Cardiac muscle cell (in vitro differentiated cells and primary cell): ENCODE measurements around the gene FXYD1. TPM values are rescaled to one million over a fixed set of nuclear protein-coding genes. Genes with fewer than 3 reads are reported as not detected.

Experiments used
- DNase-seq, 2 donors: peaks; one replicate each; pipeline versions ENCODE4 v3.0.0 to v3.0.0-alpha.2; 2010 to 2017; ENCODE audit warnings: low read depth in 1 of 2, low spot score in 1 of 2
- H3K27ac ChIP-seq: fragments of 200-600 bp; sonication (generic); 2 replicates; pipeline ENCODE4 v1.5.1; 2016
- H3K27me3 ChIP-seq: fragments of 200-600 bp; sonication (generic); 2 replicates; pipeline ENCODE4 v1.6.0; 2016; ENCODE audit warnings: control low read depth
- H3K36me3 ChIP-seq: fragments of 200-600 bp; sonication (generic); 2 replicates; pipeline ENCODE4 v1.5.1; 2016; ENCODE audit warnings: control low read depth
- H3K4me1 ChIP-seq: fragments of 200-600 bp; sonication (generic); 2 replicates; pipeline ENCODE4 v1.8.1; 2017; ENCODE audit warnings: low read depth, mild to moderate bottlenecking, mixed run types
- H3K4me3 ChIP-seq: fragments of 200-600 bp; sonication (generic); 2 replicates; pipeline ENCODE4 v1.5.1; 2016; ENCODE audit warnings: mild to moderate bottlenecking
- H3K9me3 ChIP-seq: fragments of 200-600 bp; sonication (generic); 2 replicates; pipeline ENCODE4 v1.5.1; 2017; ENCODE audit warnings: low read depth, mild to moderate bottlenecking, control low read depth
- CTCF ChIP-seq: IDR thresholded peaks from 2 replicates; pipeline ENCODE4 v1.5.1; 2012; ENCODE audit warnings: low read depth, mild to moderate bottlenecking, low read length
- polyA plus RNA-seq: library from polyadenylated mRNA; unstranded; fragments of >200 nt; fragmentation: Nextera tagmentation; extraction: Ambion mirVana; gene quantifications from 2 replicates; pipeline ENCODE4 v1.2.1, GENCODE V29; 2016
- total RNA-seq: library from RNA; depleted of rRNA; stranded (reverse); fragments of >200 nt; gene quantifications from 2 replicates; pipeline ENCODE4 v1.2.3, GENCODE V29; 2016

FXYD1 gene
- total and polyA plus RNA-seq, 2 experiments from 2014 or later: 154 to 314 TPM

- no peak for DNase-seq
- H3K4me1 ChIP-seq: no peaks in the 10 kb centered on the region
- no peak overlapping the region for H3K27ac ChIP-seq
- no peak overlapping the region for H3K4me3 ChIP-seq
- H3K36me3 ChIP-seq: no peaks in the 10 kb centered on the region
- H3K9me3 ChIP-seq: no peaks in the 10 kb centered on the region
- no peaks in the 10 kb centered on the region for H3K27me3 ChIP-seq
- no peak for TF ChIP-seq CTCF
Observed at GRCh38 chr19:35116072-35116801, 22.4 kb upstream of the FXYD1 start.

- Histone ChIP-seq H3K4me1 (no peaks in the 10 kb centered on the region), H3K4me3 (no peak overlapping the region)
- no peak for DNase-seq
Observed at GRCh38 chr19:35117116-35117515, 21.5 kb upstream of the FXYD1 start.

GRCh38 chr19:35117799-35118198, 20.8 kb upstream of the FXYD1 start:
- no peak for TF ChIP-seq CTCF
- H3K4me3 ChIP-seq: no peak overlapping the region

More at GRCh38 chr19:35117116-35117515, 21.5 kb upstream of the FXYD1 start:
- no peak for TF ChIP-seq CTCF
- no peaks in the 10 kb centered on the region for H3K27me3 ChIP-seq
- H3K36me3 ChIP-seq: no peaks in the 10 kb centered on the region
- no peaks in the 10 kb centered on the region for H3K9me3 ChIP-seq
- H3K27ac ChIP-seq: no peak overlapping the region

GRCh38 chr19:35118268-35119020, 20.2 kb upstream of the FXYD1 start:
- DNase-seq: no peak
- Histone ChIP-seq H3K4me3 (no peak overlapping the region), H3K27ac (no peak overlapping the region), H3K27me3 (no peaks in the 10 kb centered on the region), H3K4me1 (no peaks in the 10 kb centered on the region), H3K9me3 (no peaks in the 10 kb centered on the region), H3K36me3 (no peaks in the 10 kb centered on the region)
- TF ChIP-seq CTCF: no peak

More at GRCh38 chr19:35117799-35118198, 20.8 kb upstream of the FXYD1 start:
- H3K9me3 ChIP-seq: no peaks in the 10 kb centered on the region
- DNase-seq: no peak
- H3K36me3 ChIP-seq: no peaks in the 10 kb centered on the region
- H3K27ac ChIP-seq: no peak overlapping the region
- no peaks in the 10 kb centered on the region for H3K27me3 ChIP-seq
- no peaks in the 10 kb centered on the region for H3K4me1 ChIP-seq

- DNase-seq: no peak
- Histone ChIP-seq H3K4me3 (no peak overlapping the region), H3K9me3 (no peaks in the 10 kb centered on the region), H3K36me3 (no peaks in the 10 kb centered on the region), H3K4me1 (no peaks in the 10 kb centered on the region), H3K27me3 (no peaks in the 10 kb centered on the region), H3K27ac (no peak overlapping the region)
- TF ChIP-seq CTCF: no peak
Observed at GRCh38 chr19:35119091-35119490, 19.5 kb upstream of the FXYD1 start.
